Measurements from ENCODE around the gene MYO15A.

Gene MYO15A

GRCh38 chr17:18100616-18101015 lies 7.9 kb upstream of the MYO15A start:
- H3K36me3 ChIP-seq (ENCODE audit: control insufficient read depth, insufficient read depth, low read length) = peaks cover 83% of the 10 kb centered on the region
- no peak overlapping the region for H3K27ac ChIP-seq (ENCODE audit: insufficient read depth, low read length, poor library complexity, severe bottlenecking)
- H3K27me3 ChIP-seq (replicated peaks; ENCODE audit: control insufficient read depth, insufficient read depth, low read length, poor library complexity, severe bottlenecking) = no peaks in the 10 kb centered on the region
- no peak for DNase-seq
- no peaks in the 10 kb centered on the region for H3K4me1 ChIP-seq (ENCODE audit: control insufficient read depth, insufficient read depth, low read length, poor library complexity, severe bottlenecking)
- H3K4me3 ChIP-seq (ENCODE audit: insufficient read depth, low read depth, low read length, poor library complexity, severe bottlenecking) = no peak overlapping the region
- no peaks in the 10 kb centered on the region for H3K9me3 ChIP-seq (ENCODE audit: control insufficient read depth, low read length)

- no peaks in the 10 kb centered on the region for H3K27me3 ChIP-seq (replicated peaks; ENCODE audit: control insufficient read depth, insufficient read depth, low read length, poor library complexity, severe bottlenecking)
- H3K4me1 ChIP-seq (ENCODE audit: control insufficient read depth, insufficient read depth, low read length, poor library complexity, severe bottlenecking) = no peaks in the 10 kb centered on the region
- H3K36me3 ChIP-seq (ENCODE audit: control insufficient read depth, insufficient read depth, low read length) = peaks cover 71% of the 10 kb centered on the region
- no peaks in the 10 kb centered on the region for H3K9me3 ChIP-seq (ENCODE audit: control insufficient read depth, low read length)
- H3K27ac ChIP-seq (ENCODE audit: insufficient read depth, low read length, poor library complexity, severe bottlenecking) = no peak overlapping the region
- no peak overlapping the region for H3K4me3 ChIP-seq (ENCODE audit: insufficient read depth, low read depth, low read length, poor library complexity, severe bottlenecking)
- DNase-seq = no peak
Observed at GRCh38 chr17:18101828-18102227, 6.7 kb upstream of the MYO15A start.

GRCh38 chr17:18102640-18103039 lies 5.9 kb upstream of the MYO15A start:
- H3K36me3 ChIP-seq (ENCODE audit: control insufficient read depth, insufficient read depth, low read length) = peaks cover 63% of the 10 kb centered on the region
- no peak overlapping the region for H3K4me3 ChIP-seq (ENCODE audit: insufficient read depth, low read depth, low read length, poor library complexity, severe bottlenecking)
- H3K27me3 ChIP-seq (replicated peaks; ENCODE audit: control insufficient read depth, insufficient read depth, low read length, poor library complexity, severe bottlenecking) = no peaks in the 10 kb centered on the region
- H3K4me1 ChIP-seq (ENCODE audit: control insufficient read depth, insufficient read depth, low read length, poor library complexity, severe bottlenecking) = no peaks in the 10 kb centered on the region
- DNase-seq = no peak
- no peak overlapping the region for H3K27ac ChIP-seq (ENCODE audit: insufficient read depth, low read length, poor library complexity, severe bottlenecking)
- no peaks in the 10 kb centered on the region for H3K9me3 ChIP-seq (ENCODE audit: control insufficient read depth, low read length)

- no peak overlapping the region for H3K27ac ChIP-seq (ENCODE audit: insufficient read depth, low read length, poor library complexity, severe bottlenecking)
- no peaks in the 10 kb centered on the region for H3K4me1 ChIP-seq (ENCODE audit: control insufficient read depth, insufficient read depth, low read length, poor library complexity, severe bottlenecking)
- peaks cover 40% of the 10 kb centered on the region for H3K36me3 ChIP-seq (ENCODE audit: control insufficient read depth, insufficient read depth, low read length)
- no peak overlapping the region for H3K4me3 ChIP-seq (ENCODE audit: insufficient read depth, low read depth, low read length, poor library complexity, severe bottlenecking)
- no peak for DNase-seq
- no peaks in the 10 kb centered on the region for H3K9me3 ChIP-seq (ENCODE audit: control insufficient read depth, low read length)
- no peaks in the 10 kb centered on the region for H3K27me3 ChIP-seq (replicated peaks; ENCODE audit: control insufficient read depth, insufficient read depth, low read length, poor library complexity, severe bottlenecking)
Observed at GRCh38 chr17:18105027-18105426, 3.5 kb upstream of the MYO15A start.

GRCh38 chr17:18105595-18105994 lies 3.0 kb upstream of the MYO15A start:
- peaks cover 34% of the 10 kb centered on the region for H3K36me3 ChIP-seq (ENCODE audit: control insufficient read depth, insufficient read depth, low read length)
- no peaks in the 10 kb centered on the region for H3K4me1 ChIP-seq (ENCODE audit: control insufficient read depth, insufficient read depth, low read length, poor library complexity, severe bottlenecking)
- no peak overlapping the region for H3K27ac ChIP-seq (ENCODE audit: insufficient read depth, low read length, poor library complexity, severe bottlenecking)
- no peaks in the 10 kb centered on the region for H3K9me3 ChIP-seq (ENCODE audit: control insufficient read depth, low read length)
- DNase-seq = no peak
- no peak overlapping the region for H3K4me3 ChIP-seq (ENCODE audit: insufficient read depth, low read depth, low read length, poor library complexity, severe bottlenecking)
- no peaks in the 10 kb centered on the region for H3K27me3 ChIP-seq (replicated peaks; ENCODE audit: control insufficient read depth, insufficient read depth, low read length, poor library complexity, severe bottlenecking)

- Histone ChIP-seq H3K4me3 (ENCODE audit: insufficient read depth, low read depth, low read length, poor library complexity, severe bottlenecking) (no peak overlapping the region), H3K36me3 (ENCODE audit: control insufficient read depth, insufficient read depth, low read length) (peaks cover 28% of the 10 kb centered on the region), H3K27me3 (replicated peaks; ENCODE audit: control insufficient read depth, insufficient read depth, low read length, poor library complexity, severe bottlenecking) (no peaks in the 10 kb centered on the region), H3K4me1 (ENCODE audit: control insufficient read depth, insufficient read depth, low read length, poor library complexity, severe bottlenecking) (no peaks in the 10 kb centered on the region), H3K9me3 (ENCODE audit: control insufficient read depth, low read length) (no peaks in the 10 kb centered on the region), H3K27ac (ENCODE audit: insufficient read depth, low read length, poor library complexity, severe bottlenecking) (no peak overlapping the region)
- DNase-seq = no peak
Observed at GRCh38 chr17:18106211-18106610, 2.3 kb upstream of the MYO15A start.

- peaks cover 20% of the 10 kb centered on the region for H3K36me3 ChIP-seq (ENCODE audit: control insufficient read depth, insufficient read depth, low read length)
- H3K4me3 ChIP-seq (ENCODE audit: insufficient read depth, low read depth, low read length, poor library complexity, severe bottlenecking) = no peak overlapping the region
- H3K4me1 ChIP-seq (ENCODE audit: control insufficient read depth, insufficient read depth, low read length, poor library complexity, severe bottlenecking) = no peaks in the 10 kb centered on the region
- no peaks in the 10 kb centered on the region for H3K9me3 ChIP-seq (ENCODE audit: control insufficient read depth, low read length)
- DNase-seq = no peak
- no peak overlapping the region for H3K27ac ChIP-seq (ENCODE audit: insufficient read depth, low read length, poor library complexity, severe bottlenecking)
- H3K27me3 ChIP-seq (replicated peaks; ENCODE audit: control insufficient read depth, insufficient read depth, low read length, poor library complexity, severe bottlenecking) = no peaks in the 10 kb centered on the region
Observed at GRCh38 chr17:18107061-18107790, 1.3 kb upstream of the MYO15A start.

GRCh38 chr17:18107971-18108370 lies 585 bp upstream of the MYO15A start:
- H3K27ac ChIP-seq (ENCODE audit: insufficient read depth, low read length, poor library complexity, severe bottlenecking) = no peak overlapping the region
- DNase-seq = no peak
- no peaks in the 10 kb centered on the region for H3K4me1 ChIP-seq (ENCODE audit: control insufficient read depth, insufficient read depth, low read length, poor library complexity, severe bottlenecking)
- H3K36me3 ChIP-seq (ENCODE audit: control insufficient read depth, insufficient read depth, low read length) = peaks cover 16% of the 10 kb centered on the region
- H3K4me3 ChIP-seq (ENCODE audit: insufficient read depth, low read depth, low read length, poor library complexity, severe bottlenecking) = no peak overlapping the region
- no peaks in the 10 kb centered on the region for H3K9me3 ChIP-seq (ENCODE audit: control insufficient read depth, low read length)
- H3K27me3 ChIP-seq (replicated peaks; ENCODE audit: control insufficient read depth, insufficient read depth, low read length, poor library complexity, severe bottlenecking) = no peaks in the 10 kb centered on the region

- Histone ChIP-seq H3K36me3 (ENCODE audit: control insufficient read depth, insufficient read depth, low read length) (no peaks in the 10 kb centered on the region), H3K9me3 (ENCODE audit: control insufficient read depth, low read length) (no peaks in the 10 kb centered on the region)
- no peak for DNase-seq
Observed at GRCh38 chr17:18109935-18110485, 1.5 kb downstream of the MYO15A start.

GRCh38 chr17:18110636-18111145 lies 2.1 kb downstream of the MYO15A start:
- no peak for DNase-seq
- Histone ChIP-seq H3K4me1 (ENCODE audit: control insufficient read depth, insufficient read depth, low read length, poor library complexity, severe bottlenecking) (no peaks in the 10 kb centered on the region), H3K36me3 (ENCODE audit: control insufficient read depth, insufficient read depth, low read length) (no peaks in the 10 kb centered on the region), H3K27ac (ENCODE audit: insufficient read depth, low read length, poor library complexity, severe bottlenecking) (no peak overlapping the region), H3K4me3 (ENCODE audit: insufficient read depth, low read depth, low read length, poor library complexity, severe bottlenecking) (no peak overlapping the region), H3K9me3 (ENCODE audit: control insufficient read depth, low read length) (no peaks in the 10 kb centered on the region), H3K27me3 (replicated peaks; ENCODE audit: control insufficient read depth, insufficient read depth, low read length, poor library complexity, severe bottlenecking) (no peaks in the 10 kb centered on the region)

More at GRCh38 chr17:18109935-18110485, 1.5 kb downstream of the MYO15A start:
- Histone ChIP-seq H3K4me1 (ENCODE audit: control insufficient read depth, insufficient read depth, low read length, poor library complexity, severe bottlenecking) (no peaks in the 10 kb centered on the region), H3K27ac (ENCODE audit: insufficient read depth, low read length, poor library complexity, severe bottlenecking) (no peak overlapping the region), H3K27me3 (replicated peaks; ENCODE audit: control insufficient read depth, insufficient read depth, low read length, poor library complexity, severe bottlenecking) (no peaks in the 10 kb centered on the region), H3K4me3 (ENCODE audit: insufficient read depth, low read depth, low read length, poor library complexity, severe bottlenecking) (no peak overlapping the region)
